HG03442 (cell line): ENCODE measurements around the gene TTC39B.
"Not testable (repeated sequence)": the region's sequence is repeated elsewhere in the genome, so short reads cannot be mapped to it uniquely, and the experiment has no call there.

ENCODE experiments used
- ATAC-seq: cut with Tn5 transposase; IDR thresholded peaks from one replicate; pipeline ENCODE4 v1.9.1; 2021; ENCODE audit warnings: mild to moderate bottlenecking, moderate library complexity; ENCODE audit not compliant: unreplicated experiment

The TTC39B gene

GRCh38 chr9:15271403-15271802, 35.6 kb downstream of the TTC39B start:
- peak; percentile 61 for ATAC-seq

DNA sequence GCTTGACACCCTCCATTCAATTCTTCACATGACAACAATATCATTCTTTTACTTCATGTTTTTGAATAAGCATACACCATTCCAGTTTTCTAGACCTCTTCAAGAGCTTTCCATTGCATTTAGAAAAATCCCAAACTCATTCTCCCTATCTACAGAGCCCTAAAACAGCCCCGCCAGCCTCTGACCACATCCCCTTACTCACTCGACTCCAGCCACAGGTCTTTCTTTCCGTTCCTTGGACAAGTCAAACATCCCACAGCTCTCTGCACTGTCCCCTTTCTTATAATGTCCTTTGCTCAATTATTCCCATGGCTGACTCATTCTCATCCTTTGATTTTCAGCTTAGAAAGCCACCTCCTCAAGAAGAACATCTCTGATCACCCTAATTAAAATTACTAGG, 38.2 kb downstream of the TTC39B start:
- ATAC-seq: no peak

DNA sequence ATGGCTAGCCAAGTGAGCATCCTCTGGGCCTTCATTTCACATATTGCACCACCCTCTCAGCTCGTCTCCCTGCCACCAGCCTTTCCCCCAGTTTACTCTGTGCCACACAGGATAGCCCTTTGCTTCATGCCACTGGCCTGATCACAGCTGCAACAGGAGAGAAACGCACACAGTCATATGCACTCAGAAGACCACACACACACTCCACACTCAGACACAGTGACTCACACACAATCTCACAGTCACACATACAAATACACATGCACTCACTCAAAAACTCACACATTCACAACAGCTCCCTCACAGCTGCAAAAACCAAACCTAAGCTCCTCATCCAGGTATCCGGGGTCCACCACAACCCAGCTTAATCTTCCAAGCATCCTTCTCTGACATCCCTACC, 38.7 kb downstream of the TTC39B start:
- ATAC-seq: no peak

DNA sequence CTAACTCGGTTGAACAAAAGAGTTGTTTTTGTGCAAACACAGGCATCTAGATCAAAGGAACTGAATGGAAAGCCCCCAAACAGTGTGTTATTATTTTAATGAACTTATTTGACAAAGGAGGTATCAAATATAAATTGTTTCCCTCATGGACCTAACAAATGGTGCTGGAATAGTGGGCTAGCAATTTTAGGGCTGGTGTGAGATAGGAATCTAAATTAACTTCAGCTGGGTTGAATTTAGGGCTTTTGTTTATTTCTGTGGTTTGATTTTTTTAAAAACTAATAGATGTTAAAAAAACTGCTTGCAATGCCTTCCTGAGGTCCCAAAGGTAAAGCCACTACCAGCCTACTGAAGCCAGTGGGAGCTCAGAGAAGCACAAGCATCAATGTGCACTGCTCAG, 42.1 kb downstream of the TTC39B start:
- no peak for ATAC-seq

DNA sequence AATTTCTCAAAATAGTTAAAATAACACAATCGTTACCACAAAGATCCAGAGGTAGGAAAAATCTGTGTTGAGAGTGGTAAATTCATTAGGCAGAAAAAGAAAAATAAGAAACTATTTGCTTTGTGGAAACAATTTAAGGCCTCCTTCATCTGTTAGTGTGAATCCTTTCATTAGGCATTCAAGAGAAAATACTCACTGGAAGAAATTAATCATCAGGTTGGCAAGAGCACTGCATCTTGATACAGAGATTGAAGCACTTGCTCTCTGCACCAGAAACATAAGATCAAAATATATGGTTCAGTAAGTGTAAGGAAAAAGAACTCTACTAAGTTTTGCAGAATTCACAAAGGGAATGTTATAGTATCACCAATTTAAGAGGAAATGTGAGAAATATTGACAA, 44.4 kb downstream of the TTC39B start:
- no peak for ATAC-seq

- no peak for ATAC-seq
Measured at GRCh38 chr9:15256426-15256825, 50.6 kb downstream of the TTC39B start.

DNA sequence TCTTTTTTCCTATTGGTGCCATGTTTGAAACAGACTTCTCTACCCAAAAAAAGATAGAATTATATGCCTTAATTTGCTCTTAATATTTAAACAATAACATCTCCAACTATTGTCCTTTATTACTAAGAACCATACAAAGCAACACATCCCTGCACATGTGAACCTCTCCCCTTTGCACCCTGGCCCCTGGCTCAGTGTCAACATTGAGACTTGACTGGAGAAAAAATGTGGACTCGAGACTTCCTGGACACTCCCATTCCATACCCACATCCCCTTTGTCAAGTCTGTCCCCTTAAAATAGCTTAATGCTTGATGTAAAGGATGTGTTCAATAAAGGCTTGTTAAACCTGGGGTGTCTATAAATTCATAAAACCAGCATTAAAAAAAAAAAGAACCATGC, 53.2 kb downstream of the TTC39B start:
- ATAC-seq: no peak

GRCh38 chr9:15253197-15253596, 53.8 kb downstream of the TTC39B start:
- ATAC-seq: no peak

DNA sequence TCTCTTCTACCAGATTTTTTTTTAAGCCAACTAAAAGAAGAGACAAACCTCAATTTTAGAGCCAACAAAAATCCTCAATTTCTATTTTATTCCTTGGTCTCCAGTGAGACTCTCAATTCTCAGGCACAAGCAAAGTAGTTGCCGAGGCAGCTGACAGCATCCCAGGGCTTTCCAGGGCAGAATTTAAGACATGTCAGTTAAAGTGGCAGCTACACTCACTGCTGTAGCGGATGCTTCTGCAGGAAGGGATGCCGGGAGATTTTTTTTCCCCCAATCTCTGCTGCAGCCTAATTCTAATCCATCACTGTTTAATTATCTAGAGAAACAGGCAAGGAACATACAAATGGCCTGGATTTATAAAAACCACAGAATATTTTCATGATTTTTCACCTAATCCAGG, 57.0 kb downstream of the TTC39B start:
- ATAC-seq: no peak

- no peak for ATAC-seq
Measured at GRCh38 chr9:15249042-15249818, 57.8 kb downstream of the TTC39B start.

DNA sequence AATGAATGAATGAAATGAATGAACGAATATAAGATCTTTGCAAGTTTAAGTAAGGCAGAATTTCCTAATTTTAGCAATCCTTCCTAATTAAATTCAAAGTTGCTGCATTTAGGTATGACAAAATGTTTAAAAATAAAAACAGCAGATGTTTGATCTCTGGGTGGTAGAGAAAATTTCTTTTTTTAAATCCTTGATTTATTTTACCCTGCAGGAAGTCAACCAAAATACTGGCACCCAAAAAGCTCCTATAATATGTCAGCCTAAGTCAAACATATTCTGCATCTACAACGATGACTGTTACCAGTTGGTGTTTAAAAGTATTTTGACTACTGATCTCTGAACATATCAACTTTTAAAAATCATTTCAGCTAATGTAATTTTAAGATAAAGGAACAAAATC, 58.4 kb downstream of the TTC39B start:
- ATAC-seq: no peak

- no peak for ATAC-seq
Measured at GRCh38 chr9:15248081-15248480, 58.9 kb downstream of the TTC39B start.

DNA sequence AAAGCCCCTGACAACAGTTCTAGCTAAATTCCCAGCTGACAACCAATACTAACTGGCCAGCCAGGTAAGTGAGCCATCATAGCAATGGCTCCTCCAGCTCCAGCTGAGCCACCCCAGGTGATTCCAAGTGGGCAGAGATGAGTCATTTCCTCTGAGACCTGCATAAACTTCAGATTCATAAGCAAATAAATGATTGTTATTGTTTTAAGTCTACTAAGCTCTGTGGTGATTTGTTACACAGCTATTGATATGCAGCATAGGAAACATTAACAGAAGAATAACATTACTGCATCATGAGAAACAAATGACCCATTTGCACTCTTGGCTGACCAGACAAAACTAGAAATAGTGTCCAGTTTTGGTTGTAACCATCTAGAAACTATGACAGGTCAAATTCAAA, 60.3 kb downstream of the TTC39B start:
- ATAC-seq: no peak

GRCh38 chr9:15246243-15246642, 60.8 kb downstream of the TTC39B start:
- no peak for ATAC-seq

DNA sequence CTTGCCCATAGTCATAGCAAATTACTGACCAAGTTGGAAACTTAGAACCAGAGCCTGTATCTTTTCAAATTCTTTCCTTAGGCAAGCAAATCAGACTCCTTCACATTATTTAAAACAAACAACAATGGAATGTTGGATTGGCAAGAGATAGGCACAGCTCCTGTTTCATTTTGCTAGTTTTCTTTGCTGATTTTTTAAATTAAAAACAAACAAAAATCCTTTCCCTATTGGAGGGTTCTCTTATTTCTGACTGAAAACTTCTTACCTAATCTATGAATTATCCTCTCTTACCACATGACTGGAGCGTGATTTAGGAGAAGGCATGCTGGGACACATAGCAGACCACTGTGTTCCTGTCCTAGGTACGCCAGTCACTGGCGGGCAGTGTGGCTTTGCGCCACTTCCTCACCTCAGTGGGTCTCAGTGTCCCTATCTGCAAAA, 63.0 kb downstream of the TTC39B start:
- ATAC-seq: no peak

GRCh38 chr9:15243081-15243480, 63.9 kb downstream of the TTC39B start:
- ATAC-seq: no peak

- no peak for ATAC-seq
Measured at GRCh38 chr9:15240927-15241326, 66.1 kb downstream of the TTC39B start.

GRCh38 chr9:15239816-15240215, 67.2 kb downstream of the TTC39B start:
- ATAC-seq: no peak

DNA sequence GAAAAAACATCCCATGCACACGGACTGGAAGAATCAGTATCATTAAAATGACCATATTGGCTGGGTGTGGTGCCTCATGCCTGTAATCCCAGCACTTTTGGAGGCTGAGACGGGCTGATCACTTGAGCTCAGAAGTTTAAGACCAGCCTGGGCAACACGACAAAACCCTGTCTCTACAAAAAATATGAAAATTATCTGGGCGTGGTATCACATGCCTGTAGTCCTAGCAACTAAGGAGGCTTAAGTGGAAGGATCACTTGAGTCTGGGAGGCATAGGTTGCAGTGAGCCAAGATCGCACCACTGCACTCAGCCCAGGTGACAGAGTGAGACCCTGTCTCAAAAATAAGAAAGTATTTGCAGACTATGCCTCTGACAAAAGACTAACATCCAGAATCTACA, 68.4 kb downstream of the TTC39B start:
- ATAC-seq: no peak

GRCh38 chr9:15235658-15236057, 71.4 kb downstream of the TTC39B start:
- no peak for ATAC-seq

DNA sequence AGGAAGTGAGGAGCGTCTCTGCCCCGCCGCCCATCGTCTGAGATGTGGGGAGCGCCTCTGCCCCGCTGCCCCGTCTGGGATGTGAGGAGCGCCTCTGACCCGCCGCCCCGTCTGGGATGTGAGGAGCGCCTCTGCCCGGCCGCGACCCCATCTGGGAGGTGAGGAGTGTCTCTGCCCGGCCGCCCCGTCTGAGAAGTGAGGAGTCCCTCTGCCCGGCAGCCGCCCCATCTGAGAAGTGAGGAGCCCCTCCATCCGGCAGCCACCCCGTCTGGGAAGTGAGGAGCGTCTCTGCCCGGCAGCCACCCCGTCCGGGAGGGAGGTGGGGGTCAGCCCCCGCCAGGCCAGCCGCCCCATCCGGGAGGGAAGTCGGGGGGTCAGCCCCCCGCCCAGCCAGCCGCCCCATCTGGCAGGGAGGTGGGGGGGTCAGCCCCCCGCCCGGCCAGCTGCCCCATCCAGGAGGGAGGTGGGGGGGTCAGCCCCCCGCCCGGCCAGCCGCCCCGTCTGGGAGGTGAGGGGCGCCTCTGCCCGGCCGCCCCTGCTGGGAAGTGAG, 73.0 kb downstream of the TTC39B start:
- ATAC-seq: not testable (repeated sequence)

DNA sequence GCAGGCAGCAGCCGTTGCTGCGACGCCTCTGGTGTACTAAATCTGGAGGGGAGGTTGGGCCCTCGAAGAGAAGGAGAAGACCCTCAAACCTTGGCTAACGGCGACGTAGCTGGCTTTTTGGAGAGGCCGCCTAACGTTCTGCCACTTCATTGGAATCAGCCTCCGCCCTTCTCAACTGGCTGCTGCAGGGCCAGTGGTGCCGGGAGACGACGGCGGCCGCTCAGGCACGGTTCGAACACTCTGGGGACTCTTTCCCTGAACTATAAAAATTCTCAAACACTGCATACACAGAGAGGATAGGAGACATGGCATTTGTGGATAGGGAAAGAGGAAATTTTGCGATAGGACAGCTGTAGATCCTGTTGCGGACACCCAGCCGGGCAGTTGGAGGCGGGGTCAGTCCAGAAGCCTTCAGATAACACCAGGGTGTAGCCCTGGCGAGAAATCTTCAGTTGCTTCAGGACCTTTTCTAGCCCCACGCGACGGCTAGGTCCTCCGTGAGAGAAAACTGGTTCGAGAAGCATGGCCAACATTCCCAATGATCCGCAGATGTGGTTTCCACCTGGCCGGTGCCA, 74.2 kb downstream of the TTC39B start:
- ATAC-seq: not testable (repeated sequence)
